SK-MEL-5 (cell line): ENCODE measurements around the gene LTBP4. TPM values are rescaled to one million over a fixed set of nuclear protein-coding genes. Genes with fewer than 3 reads are reported as not detected.
"Not testable (repeated sequence)": the region's sequence is repeated elsewhere in the genome, so short reads cannot be mapped to it uniquely, and the experiment has no call there.

Source experiments
- DNase-seq: peaks from one replicate; pipeline ENCODE4 v3.0.0-alpha.2; 2016; ENCODE audit warnings: low read depth, low spot score
- in situ Hi-C: cut with HindIII; loops from 2 replicates; pipeline ENCODE4 v1.10.0; 2016; ENCODE audit warnings: low sequenced_read_pairs, high pct_unique_total_duplicates, low pct_unique_long_range_greater_than_20kb
- total RNA-seq: library from RNA; depleted of rRNA; stranded (reverse); fragments of >200 nt; shearing (Covaris generic); gene quantifications from 2 replicates; pipeline ENCODE4 v1.2.3, GENCODE V29; 2014

LTBP4 gene
- total RNA-seq, 1 experiment from 2014 or later = 10.9 TPM

DNA sequence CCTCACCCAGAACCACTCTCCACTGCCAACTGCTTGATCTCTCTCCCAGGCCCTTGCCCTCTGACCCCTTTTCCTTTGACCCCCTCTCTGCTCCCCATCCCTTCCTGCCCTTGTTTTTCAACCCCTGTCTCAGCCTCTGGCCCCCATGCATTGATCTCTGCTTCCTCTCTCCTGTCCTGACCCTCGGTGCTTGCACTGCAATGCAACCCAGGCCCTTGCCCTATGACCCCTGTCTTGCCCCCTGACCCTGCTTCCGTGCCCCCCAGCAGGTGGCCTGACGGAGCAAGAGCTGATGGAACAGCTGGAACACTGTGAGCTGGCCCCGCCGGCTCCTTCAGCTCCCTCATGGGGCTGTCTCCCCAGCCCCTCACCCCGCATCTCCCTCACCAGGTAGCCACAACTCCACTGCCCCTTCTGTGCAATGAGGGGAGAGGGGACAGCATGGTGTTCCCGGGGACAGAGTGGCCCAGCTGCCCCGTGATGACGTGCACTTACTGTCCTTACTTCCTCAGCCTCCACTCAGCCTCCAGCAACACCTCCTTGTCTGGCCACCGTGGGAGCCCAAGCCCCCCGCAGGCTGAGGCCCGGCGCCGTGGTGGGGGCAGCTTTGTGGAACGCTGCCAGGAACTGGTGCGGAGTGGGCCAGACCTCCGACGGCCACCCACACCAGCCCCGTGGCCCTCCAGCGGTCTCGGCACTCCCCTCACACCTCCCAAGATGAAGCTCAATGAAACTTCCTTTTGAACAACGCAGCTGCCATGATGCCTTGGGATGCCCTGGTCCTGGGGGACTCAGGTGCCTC lies 10.5 kb upstream of the LTBP4 start:
- DNase-seq = no peak
- in situ Hi-C loops = no loop called here

GRCh38 chr19:40591724-40592123 lies 9.4 kb upstream of the LTBP4 start:
- DNase-seq, in situ Hi-C loops: not testable (repeated sequence)

DNA sequence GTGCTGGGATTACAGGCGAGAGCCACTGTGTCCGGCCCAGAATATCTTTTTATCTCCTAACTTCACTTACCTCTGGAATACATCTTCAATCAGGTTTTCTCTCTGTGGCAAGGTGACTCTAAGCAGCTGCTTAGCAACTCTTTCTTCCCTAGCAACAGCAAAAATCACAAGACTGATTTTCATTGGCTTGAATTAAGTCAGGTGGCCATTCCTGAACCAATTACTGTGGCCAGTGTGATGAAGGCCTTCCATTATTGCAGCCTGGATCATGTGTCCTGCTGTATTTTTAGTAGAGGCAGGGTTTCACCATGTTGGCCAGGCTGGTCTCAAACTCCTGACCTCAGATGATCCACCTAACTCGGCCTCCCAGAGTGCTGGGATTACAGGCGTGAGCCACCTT lies 9.0 kb upstream of the LTBP4 start:
- in situ Hi-C loops = no loop called here
- DNase-seq = peak; percentile 95

DNA sequence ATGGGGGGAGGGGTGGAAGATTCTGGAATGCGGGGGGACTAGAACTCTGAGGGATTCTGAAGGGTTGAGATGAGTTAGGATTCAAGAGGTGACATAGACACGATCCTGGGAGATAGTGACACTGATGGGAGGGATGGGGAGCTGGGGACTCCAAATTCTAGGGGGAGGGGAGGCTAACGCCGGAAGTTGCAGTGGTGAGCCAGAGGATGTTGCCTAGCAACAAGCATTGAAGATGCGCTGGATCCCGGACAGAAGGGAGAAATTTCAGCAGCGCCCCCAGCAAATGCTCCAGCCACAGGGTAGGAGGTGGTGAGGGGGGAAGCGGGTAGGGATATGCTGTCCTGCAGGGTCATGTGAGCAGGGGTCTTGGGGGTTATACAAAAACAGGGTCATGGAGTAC lies 6.9 kb upstream of the LTBP4 start:
- no peak for DNase-seq
- in situ Hi-C loops = no loop called here

- peak; percentile 30 for DNase-seq
- in situ Hi-C loops = no loop called here
Observed at GRCh38 chr19:40594657-40595091, 6.5 kb upstream of the LTBP4 start.

- peak; percentile 24 for DNase-seq
- in situ Hi-C loops = no loop called here
Observed at GRCh38 chr19:40596608-40597328, 4.4 kb upstream of the LTBP4 start.

- in situ Hi-C loops = no loop called here
- no peak for DNase-seq
Observed at GRCh38 chr19:40597329-40597838, 3.8 kb upstream of the LTBP4 start.

DNA sequence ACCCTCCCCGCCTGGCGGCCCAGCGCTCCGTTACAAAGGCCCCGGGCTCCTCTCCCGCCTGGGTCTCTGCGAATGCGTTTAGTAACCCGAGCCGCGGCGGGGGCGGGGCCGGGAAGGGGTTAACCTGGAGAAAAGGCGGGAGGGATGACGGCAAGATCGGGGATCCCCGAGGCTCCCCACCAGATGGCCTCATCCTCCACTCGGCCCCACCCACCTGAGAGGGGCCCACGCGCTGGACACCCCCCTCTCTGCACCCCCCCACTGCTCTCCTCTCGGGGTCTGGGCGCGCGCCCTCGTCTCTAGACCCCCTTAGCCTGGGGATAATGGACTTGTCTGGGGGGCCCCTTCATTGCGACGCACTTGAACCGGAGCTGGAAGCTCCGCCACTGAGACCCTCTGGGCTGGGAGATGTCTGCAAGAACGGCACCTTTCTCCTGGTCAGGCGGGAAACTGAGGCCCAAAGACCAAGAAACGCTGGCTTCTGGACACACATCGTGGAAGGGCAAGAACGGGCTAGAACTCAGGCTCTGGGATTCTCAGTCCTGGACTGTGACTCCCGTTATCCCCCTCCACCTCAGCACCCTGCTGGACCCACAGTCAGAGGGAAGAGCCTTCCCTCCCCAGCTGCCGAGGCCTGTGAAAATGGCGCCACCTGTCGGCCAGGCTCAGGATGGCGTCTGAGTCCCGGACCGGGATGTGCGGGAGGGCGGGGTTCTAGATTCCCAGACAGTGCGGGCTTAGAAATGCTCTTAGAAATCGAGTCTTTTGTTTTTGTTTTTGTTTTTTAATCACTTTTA lies 2.9 kb upstream of the LTBP4 start:
- DNase-seq = peak; percentile 81
- in situ Hi-C loops = no loop called here

GRCh38 chr19:40598918-40599307 lies 2.3 kb upstream of the LTBP4 start:
- in situ Hi-C loops = no loop called here

DNA sequence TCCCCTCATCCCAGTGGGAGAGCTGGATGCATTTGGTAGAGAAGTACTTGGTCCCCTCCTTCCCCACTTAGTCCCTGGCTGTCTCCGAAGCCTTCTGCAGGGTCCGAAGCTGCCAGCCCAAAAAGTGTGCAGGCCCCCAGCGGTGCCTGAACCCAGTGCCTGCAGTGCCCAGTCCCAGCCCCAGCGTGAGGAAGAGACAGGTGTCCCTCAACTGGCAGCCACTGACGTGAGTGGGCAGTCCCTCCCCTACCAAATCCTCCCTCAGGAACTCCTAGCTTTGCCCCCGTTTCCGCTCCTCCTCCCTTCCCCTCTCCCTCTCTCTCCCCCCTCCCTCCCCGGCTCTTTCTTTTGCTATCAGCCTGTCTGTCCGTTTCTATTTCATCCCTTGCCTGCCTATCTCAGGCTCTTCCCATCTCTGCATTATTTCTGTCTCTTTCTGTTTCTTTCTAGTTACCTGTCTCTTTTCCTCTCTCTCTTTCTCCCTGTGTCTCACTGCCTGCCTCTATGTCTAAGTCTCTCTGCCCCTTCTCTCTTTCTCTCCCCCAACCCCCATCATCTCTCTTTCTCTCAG lies 1.8 kb upstream of the LTBP4 start:
- in situ Hi-C loops = no loop called here
- DNase-seq = no peak

More at GRCh38 chr19:40598918-40599307, 2.3 kb upstream of the LTBP4 start:
- DNase-seq = no peak

GRCh38 chr19:40599902-40600569 lies 1.1 kb upstream of the LTBP4 start:
- in situ Hi-C loops = no loop called here
- DNase-seq = no peak

GRCh38 chr19:40600570-40601133 lies 517 bp upstream of the LTBP4 start:
- in situ Hi-C loops = no loop called here
- DNase-seq = no peak

DNA sequence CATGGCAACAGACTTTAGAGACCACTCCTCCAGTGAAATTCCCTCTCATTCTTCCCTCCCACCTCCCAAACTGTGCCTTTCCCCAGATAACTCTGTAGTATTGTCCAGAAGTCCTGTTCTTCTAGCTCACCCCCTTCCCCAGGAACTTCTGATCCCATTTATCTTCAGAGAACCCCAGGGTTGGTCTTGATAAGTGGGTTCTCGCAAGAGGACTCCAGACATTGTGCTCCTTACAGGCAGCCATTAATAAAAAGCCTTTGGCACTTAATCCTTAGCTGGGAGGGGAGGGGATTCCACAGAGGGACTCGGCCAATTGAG lies 1.9 kb downstream of the LTBP4 start:
- in situ Hi-C loops = no loop called here
- DNase-seq = no peak

- in situ Hi-C loops = no loop called here
- peak; percentile 97 for DNase-seq
Observed at GRCh38 chr19:40603389-40604170, 2.4 kb downstream of the LTBP4 start.

GRCh38 chr19:40604171-40604646 lies 3.0 kb downstream of the LTBP4 start:
- in situ Hi-C loops = no loop called here
- DNase-seq = no peak

DNA sequence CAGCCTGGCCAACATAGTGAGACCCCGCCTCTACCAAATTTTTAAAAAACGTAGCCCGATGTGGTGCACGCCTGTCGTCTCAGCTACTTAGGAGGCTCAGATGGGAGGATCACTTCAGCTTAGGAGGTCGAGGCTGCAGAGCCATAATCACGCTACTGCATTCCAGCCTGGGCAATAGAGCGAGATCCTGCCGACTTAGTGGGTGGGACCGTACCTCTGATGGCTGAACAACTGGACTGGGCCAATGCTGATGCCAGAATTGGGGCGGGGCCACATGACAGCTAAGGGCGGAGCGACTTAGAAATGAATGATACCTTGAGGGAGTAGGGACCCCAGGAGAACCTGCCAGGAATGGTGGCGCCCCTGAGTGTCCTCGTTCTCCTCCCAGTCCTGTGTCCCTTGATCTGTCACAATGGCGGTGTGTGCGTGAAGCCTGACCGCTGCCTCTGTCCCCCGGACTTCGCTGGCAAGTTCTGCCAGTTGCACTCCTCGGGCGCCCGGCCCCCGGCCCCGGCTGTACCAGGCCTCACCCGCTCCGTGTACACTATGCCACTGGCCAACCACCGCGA lies 3.6 kb downstream of the LTBP4 start:
- peak; percentile 22 for DNase-seq
- in situ Hi-C loops = no loop called here
